Peyer's patch (tissue), 4 donors: ENCODE data around the gene HEATR1. TPM values are rescaled to one million over a fixed set of nuclear protein-coding genes. Genes with fewer than 3 reads are reported as not detected.

ENCODE experiments used
- DNase-seq, 3 donors: peaks; one replicate each; pipeline ENCODE4 v3.0.0-alpha.2; 2017 to 2019
- H3K27ac ChIP-seq, 4 donors: fragments of 200-600 bp; sonication (generic); one replicate each; pipeline ENCODE4 v1.5.1; 2016 to 2019
- H3K27me3 ChIP-seq, 2 donors: fragments of 200-600 bp; sonication (generic); one replicate each; pipeline ENCODE4 v1.5.1; 2019
- H3K36me3 ChIP-seq, 3 donors: fragments of 200-600 bp; sonication (generic); one replicate each; pipeline ENCODE4 v1.5.1; 2016 to 2019
- H3K4me1 ChIP-seq, 4 donors: fragments of 200-600 bp; sonication (generic); one replicate each; pipeline ENCODE4 v1.5.1; 2016 to 2019
- H3K4me3 ChIP-seq, 4 donors: fragments of 200-600 bp; sonication (generic); 1 replicate in 3 of 4; 2 replicates in 1 of 4; pipeline ENCODE4 v1.5.1; 2016 to 2019; ENCODE audit warnings: mild to moderate bottlenecking in 1 of 4
- H3K9me3 ChIP-seq, 4 donors: fragments of 200-600 bp; sonication (generic); one replicate each; pipeline ENCODE4 v1.5.1; 2016 to 2019; ENCODE audit warnings: mild to moderate bottlenecking in 1 of 4
- POLR2A ChIP-seq, 2 donors: fragments of 450-650 bp; IDR thresholded peaks; one replicate each; pipeline ENCODE4 v1.5.1; 2017; ENCODE audit warnings: antibody characterized with exemption in 2 of 2, mild to moderate bottlenecking in 2 of 2, moderate library complexity in 2 of 2
- total RNA-seq, 4 donors: library from RNA; depleted of rRNA; stranded (reverse); fragments of >200 nt; gene quantifications; one replicate each; pipeline ENCODE4 v1.1.0, GENCODE V29; 2016
- TF ChIP-seq, protein P1 (sequence below), 6 experiments: fragments of 450-650 bp in 4 of 6; fragments of 200-600 bp in 2 of 6; sonication (generic) in 1 of 6; IDR thresholded peaks; one replicate each; pipeline ENCODE4 v1.5.1; 2017 to 2019; ENCODE audit warnings: antibody characterized with exemption in 6 of 6, mild to moderate bottlenecking in 3 of 6, moderate library complexity in 1 of 6

HEATR1 gene
- total RNA-seq, 4 donors from 2014 or later = 12.8 to 21.5 (median 18.1) TPM

DNA sequence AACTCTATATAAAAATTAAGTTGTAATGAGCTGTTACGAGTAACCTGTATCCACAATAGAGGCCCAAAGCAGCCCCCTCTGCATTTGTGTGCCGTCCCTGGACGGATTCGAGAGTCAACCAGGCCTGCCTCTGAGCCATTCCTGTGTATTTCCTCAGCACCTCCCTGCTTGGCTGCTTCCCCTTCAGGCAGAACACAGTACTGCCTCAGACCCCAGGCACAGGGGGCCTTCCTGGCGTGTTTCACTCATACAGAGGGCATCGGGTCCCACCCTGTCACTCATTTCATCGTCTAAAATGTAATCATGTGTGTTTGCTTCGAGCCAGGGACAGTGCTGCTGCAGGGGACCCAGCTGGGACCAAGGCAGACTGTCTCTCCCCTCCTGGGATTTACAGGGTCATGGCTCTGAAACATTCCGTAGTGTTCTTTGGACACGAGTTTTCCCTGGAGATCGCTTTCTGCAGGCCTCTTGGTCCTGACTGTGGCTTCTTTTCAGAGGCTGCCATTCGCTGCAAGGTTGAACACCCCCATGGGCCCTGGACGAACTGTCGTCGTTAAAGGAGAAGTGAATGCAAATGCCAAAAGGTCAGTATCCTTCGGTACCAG, 61.1 kb downstream of the HEATR1 start:
- Histone ChIP-seq H3K27ac (no peak overlapping the region), H3K27me3 (no peaks in the 10 kb centered on the region), H3K4me1 (no peaks in the 10 kb centered on the region), H3K4me3 (no peak overlapping the region), H3K36me3 (peaks cover 0 to 99% (median 0%) of the 10 kb centered on the region in 3 donors), H3K9me3 (no peaks in the 10 kb centered on the region)
- no peak for DNase-seq
- no peak for TF ChIP-seq POLR2A (IDR thresholded peaks at IDR 0.05)
- TF ChIP-seq, protein P1, sequence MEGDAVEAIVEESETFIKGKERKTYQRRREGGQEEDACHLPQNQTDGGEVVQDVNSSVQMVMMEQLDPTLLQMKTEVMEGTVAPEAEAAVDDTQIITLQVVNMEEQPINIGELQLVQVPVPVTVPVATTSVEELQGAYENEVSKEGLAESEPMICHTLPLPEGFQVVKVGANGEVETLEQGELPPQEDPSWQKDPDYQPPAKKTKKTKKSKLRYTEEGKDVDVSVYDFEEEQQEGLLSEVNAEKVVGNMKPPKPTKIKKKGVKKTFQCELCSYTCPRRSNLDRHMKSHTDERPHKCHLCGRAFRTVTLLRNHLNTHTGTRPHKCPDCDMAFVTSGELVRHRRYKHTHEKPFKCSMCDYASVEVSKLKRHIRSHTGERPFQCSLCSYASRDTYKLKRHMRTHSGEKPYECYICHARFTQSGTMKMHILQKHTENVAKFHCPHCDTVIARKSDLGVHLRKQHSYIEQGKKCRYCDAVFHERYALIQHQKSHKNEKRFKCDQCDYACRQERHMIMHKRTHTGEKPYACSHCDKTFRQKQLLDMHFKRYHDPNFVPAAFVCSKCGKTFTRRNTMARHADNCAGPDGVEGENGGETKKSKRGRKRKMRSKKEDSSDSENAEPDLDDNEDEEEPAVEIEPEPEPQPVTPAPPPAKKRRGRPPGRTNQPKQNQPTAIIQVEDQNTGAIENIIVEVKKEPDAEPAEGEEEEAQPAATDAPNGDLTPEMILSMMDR (IDR thresholded peaks at IDR 0.05) = no peak

DNA sequence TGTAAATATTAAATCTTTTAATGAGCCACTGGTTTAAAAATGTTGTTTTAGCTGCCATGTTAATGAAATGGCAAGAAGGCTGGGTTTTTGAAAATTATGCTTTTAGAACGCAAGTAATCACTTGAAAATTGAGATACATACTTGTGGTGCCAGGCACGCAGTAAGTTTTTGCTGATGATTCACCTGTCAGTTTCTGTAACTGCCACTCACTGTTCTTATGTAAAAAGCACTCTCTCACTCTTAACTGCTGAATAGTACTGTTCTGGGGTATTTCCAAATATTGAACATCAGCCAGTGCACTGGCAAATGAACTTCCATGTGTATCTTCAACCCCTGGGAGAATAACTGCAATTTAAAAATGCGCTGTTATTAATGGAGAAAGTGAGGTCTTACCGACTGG, 62.6 kb downstream of the HEATR1 start:
- H3K4me1 ChIP-seq = no peaks in the 10 kb centered on the region
- no peak for TF ChIP-seq POLR2A (IDR thresholded peaks at IDR 0.05)
- TF ChIP-seq, protein P1 (IDR thresholded peaks at IDR 0.05) = no peak
- no peaks in the 10 kb centered on the region for H3K9me3 ChIP-seq
- peaks cover 0 to 88% (median 0%) of the 10 kb centered on the region in 3 donors for H3K36me3 ChIP-seq
- no peak overlapping the region for H3K27ac ChIP-seq
- no peak overlapping the region for H3K4me3 ChIP-seq
- no peak for DNase-seq
- H3K27me3 ChIP-seq = no peaks in the 10 kb centered on the region

DNA sequence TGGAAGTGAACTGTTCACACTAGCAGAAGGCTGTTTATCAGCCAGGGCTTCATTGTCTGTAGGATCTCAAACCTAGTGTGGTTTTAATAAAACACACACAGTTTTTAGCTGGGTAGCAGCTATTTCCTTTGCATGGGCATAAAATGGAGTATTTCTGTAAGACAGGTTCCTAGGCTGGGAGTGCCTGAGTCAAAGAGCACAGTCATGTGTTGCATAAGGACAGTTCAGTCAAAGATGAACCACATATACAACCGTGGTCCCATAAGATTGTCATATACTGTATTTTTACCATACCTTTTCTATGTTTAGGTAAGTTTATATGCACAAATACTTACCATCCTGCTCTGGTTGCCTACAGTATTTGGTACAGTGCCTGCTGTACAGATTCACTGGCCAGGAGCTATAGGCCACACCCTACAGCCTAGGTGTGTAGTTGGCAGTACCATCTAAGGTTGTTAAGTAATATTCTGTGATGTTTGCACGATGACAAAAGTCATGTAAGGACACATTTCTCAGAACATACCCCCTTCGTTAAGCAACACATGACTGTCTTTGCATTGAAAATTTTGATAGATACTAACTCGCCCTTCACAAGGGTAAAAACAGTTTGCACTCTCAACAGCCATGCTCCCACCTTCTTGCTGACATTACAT, 63.4 kb downstream of the HEATR1 start:
- TF ChIP-seq, protein P1 (IDR thresholded peaks at IDR 0.05) = no peak
- no peak for TF ChIP-seq POLR2A (IDR thresholded peaks at IDR 0.05)
- DNase-seq = no peak
- H3K27ac ChIP-seq = no peak overlapping the region

DNA sequence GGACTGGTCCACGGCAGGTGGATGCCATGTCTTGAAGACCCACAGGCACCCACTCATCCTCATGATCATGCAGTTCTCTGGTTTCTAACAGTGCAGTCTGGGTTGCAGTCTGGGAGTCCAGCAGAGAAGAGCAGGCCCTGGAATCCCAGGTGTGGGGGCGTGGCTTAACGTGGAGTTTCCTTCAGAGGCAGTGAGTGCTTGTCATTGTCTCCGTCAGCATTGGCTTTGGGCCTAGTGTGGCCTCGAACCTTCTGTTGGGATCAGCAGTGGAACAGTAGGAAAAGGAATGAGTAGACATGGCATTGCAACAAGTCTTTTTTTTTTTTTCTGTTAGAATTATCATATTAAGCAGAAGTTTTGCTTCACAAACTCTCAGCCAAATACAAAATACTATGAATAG, 67.8 kb downstream of the HEATR1 start:
- Histone ChIP-seq H3K9me3 (no peaks in the 10 kb centered on the region), H3K4me3 (no peak overlapping the region), H3K4me1 (peaks cover 0 to 8% (median 2%) of the 10 kb centered on the region in 4 donors), H3K36me3 (peaks cover 0 to 62% (median 0%) of the 10 kb centered on the region in 3 donors), H3K27me3 (no peaks in the 10 kb centered on the region), H3K27ac (no peak overlapping the region)
- TF ChIP-seq, protein P1 (IDR thresholded peaks at IDR 0.05) = no peak
- TF ChIP-seq POLR2A (IDR thresholded peaks at IDR 0.05) = no peak
- no peak for DNase-seq

More for the DNA sequence above, 63.4 kb downstream of the HEATR1 start:
- H3K36me3 ChIP-seq = peaks cover 0 to 87% (median 0%) of the 10 kb centered on the region in 3 donors
- H3K27me3 ChIP-seq = no peaks in the 10 kb centered on the region
- H3K9me3 ChIP-seq = no peaks in the 10 kb centered on the region
- no peaks in the 10 kb centered on the region for H3K4me1 ChIP-seq
- no peak overlapping the region for H3K4me3 ChIP-seq

DNA sequence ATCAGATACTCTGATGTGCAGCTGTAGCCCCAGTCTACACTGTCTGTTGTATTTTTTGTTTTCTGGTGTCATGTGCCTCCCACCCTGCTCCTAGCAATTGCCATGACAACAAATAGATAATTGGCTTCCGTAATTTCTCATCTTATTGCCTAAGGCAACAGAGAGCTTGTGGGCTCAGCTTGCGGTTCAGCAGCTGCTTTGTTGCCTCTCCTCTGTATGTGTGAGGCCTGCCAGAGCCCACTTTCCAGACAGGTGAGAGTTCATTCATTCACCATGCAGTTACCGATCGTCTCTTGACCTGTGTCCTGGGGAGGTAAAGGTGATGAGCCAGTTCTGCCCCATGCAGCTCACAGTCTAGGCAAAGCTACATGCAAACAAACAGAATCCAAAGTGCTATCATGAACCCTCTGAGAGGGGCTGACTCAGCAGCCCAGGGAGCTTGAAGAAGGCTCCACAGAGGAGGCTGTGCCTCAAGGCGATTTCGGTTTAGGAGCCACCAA, 68.6 kb downstream of the HEATR1 start:
- Histone ChIP-seq H3K27me3 (no peaks in the 10 kb centered on the region), H3K4me3 (no peak overlapping the region), H3K4me1 (peaks cover 0 to 8% (median 2%) of the 10 kb centered on the region in 4 donors), H3K27ac (no peak overlapping the region), H3K9me3 (no peaks in the 10 kb centered on the region), H3K36me3 (peaks cover 0 to 55% (median 0%) of the 10 kb centered on the region in 3 donors)
- no peak for TF ChIP-seq POLR2A (IDR thresholded peaks at IDR 0.05)
- TF ChIP-seq, protein P1 (IDR thresholded peaks at IDR 0.05) = no peak
- no peak for DNase-seq
